Body of pancreas (tissue), 4 donors: ENCODE results near the gene NIN.

Source experiments
- CTCF ChIP-seq, 7 experiments: fragments of 450-650 bp in 4 of 7; fragments of 200-600 bp in 3 of 7; sonication (generic) in 3 of 7; IDR thresholded peaks; one replicate each; pipeline ENCODE4 v1.5.1; 2016 to 2019; ENCODE audit warnings: antibody characterized with exemption in 7 of 7
- POLR2A ChIP-seq, 3 donors: fragments of 450-650 bp; IDR thresholded peaks; one replicate each; pipeline ENCODE4 v1.6.1; 2016; ENCODE audit warnings: antibody characterized with exemption in 3 of 3, mild to moderate bottlenecking in 2 of 3

DNA sequence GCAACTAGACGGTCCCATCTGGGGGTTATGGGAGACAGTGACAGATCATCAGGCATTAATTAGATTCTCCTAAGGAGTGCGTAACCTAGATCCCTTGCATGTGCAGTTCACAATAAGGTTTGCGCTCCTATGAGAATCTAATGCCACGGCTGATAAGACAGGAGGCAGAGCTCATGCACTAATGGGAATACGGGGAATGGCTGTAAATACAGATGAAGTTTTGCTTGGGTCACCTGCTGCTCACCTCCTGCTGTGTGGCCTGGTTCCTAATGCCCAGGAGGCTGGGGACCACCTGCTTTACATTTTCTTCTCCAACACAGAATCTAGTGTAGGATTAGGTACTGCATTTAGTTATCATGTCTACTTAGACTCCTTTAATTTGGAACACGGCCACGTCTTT lies 113.2 kb downstream of the NIN start:
- TF ChIP-seq CTCF (IDR thresholded peaks at IDR 0.05) (no peak), POLR2A (IDR thresholded peaks at IDR 0.05) (no peak)
